ENCODE results near the gene PPP1R12C.

GRCh38 chr19:55146705-55147273 is 29.4 kb upstream of the PPP1R12C start:
- TF ChIP-seq, protein P1, sequence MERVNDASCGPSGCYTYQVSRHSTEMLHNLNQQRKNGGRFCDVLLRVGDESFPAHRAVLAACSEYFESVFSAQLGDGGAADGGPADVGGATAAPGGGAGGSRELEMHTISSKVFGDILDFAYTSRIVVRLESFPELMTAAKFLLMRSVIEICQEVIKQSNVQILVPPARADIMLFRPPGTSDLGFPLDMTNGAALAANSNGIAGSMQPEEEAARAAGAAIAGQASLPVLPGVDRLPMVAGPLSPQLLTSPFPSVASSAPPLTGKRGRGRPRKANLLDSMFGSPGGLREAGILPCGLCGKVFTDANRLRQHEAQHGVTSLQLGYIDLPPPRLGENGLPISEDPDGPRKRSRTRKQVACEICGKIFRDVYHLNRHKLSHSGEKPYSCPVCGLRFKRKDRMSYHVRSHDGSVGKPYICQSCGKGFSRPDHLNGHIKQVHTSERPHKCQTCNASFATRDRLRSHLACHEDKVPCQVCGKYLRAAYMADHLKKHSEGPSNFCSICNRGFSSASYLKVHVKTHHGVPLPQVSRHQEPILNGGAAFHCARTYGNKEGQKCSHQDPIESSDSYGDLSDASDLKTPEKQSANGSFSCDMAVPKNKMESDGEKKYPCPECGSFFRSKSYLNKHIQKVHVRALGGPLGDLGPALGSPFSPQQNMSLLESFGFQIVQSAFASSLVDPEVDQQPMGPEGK (CRISPR knock-in tag; IDR thresholded peaks at IDR 0.05; ENCODE audit: borderline replicate concordance) = no peak
- TF ChIP-seq ZFP3 (CRISPR knock-in tag; IDR thresholded peaks at IDR 0.05) (no peak), CREB5 (CRISPR knock-in tag; IDR thresholded peaks at IDR 0.05; ENCODE audit: low read depth) (no peak), ESRRG (CRISPR knock-in tag; IDR thresholded peaks at IDR 0.05) (no peak), ZNF8 (CRISPR knock-in tag; IDR thresholded peaks at IDR 0.05) (no peak), GLIS3 (CRISPR knock-in tag; IDR thresholded peaks at IDR 0.05) (no peak), ZNF565 (CRISPR knock-in tag; conservative IDR thresholded peaks at IDR 0.05; ENCODE audit: low read depth) (no peak), RARB (CRISPR knock-in tag; IDR thresholded peaks at IDR 0.05) (no peak), BACH2 (CRISPR knock-in tag; IDR thresholded peaks at IDR 0.05; ENCODE audit: borderline replicate concordance) (no peak), PPARA (CRISPR knock-in tag; IDR thresholded peaks at IDR 0.05; ENCODE audit: borderline replicate concordance) (no peak), CSDC2 (CRISPR knock-in tag; IDR thresholded peaks at IDR 0.05) (no peak)
- TF ChIP-seq, protein P2, sequence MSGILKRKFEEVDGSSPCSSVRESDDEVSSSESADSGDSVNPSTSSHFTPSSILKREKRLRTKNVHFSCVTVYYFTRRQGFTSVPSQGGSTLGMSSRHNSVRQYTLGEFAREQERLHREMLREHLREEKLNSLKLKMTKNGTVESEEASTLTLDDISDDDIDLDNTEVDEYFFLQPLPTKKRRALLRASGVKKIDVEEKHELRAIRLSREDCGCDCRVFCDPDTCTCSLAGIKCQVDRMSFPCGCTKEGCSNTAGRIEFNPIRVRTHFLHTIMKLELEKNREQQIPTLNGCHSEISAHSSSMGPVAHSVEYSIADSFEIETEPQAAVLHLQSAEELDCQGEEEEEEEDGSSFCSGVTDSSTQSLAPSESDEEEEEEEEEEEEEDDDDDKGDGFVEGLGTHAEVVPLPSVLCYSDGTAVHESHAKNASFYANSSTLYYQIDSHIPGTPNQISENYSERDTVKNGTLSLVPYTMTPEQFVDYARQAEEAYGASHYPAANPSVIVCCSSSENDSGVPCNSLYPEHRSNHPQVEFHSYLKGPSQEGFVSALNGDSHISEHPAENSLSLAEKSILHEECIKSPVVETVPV (CRISPR knock-in tag; IDR thresholded peaks at IDR 0.05) = no peak
- TF ChIP-seq, protein P3, sequence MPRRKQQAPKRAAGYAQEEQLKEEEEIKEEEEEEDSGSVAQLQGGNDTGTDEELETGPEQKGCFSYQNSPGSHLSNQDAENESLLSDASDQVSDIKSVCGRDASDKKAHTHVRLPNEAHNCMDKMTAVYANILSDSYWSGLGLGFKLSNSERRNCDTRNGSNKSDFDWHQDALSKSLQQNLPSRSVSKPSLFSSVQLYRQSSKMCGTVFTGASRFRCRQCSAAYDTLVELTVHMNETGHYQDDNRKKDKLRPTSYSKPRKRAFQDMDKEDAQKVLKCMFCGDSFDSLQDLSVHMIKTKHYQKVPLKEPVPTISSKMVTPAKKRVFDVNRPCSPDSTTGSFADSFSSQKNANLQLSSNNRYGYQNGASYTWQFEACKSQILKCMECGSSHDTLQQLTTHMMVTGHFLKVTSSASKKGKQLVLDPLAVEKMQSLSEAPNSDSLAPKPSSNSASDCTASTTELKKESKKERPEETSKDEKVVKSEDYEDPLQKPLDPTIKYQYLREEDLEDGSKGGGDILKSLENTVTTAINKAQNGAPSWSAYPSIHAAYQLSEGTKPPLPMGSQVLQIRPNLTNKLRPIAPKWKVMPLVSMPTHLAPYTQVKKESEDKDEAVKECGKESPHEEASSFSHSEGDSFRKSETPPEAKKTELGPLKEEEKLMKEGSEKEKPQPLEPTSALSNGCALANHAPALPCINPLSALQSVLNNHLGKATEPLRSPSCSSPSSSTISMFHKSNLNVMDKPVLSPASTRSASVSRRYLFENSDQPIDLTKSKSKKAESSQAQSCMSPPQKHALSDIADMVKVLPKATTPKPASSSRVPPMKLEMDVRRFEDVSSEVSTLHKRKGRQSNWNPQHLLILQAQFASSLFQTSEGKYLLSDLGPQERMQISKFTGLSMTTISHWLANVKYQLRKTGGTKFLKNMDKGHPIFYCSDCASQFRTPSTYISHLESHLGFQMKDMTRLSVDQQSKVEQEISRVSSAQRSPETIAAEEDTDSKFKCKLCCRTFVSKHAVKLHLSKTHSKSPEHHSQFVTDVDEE (CRISPR knock-in tag; IDR thresholded peaks at IDR 0.05) = no peak
